DND-41 (cell line): Measurements from ENCODE around the gene DYNC2I2.

Experiments used
- ATAC-seq: fragments of 200-7000 bp; cut with Tn5 transposase; 3 replicates; pipeline ENCODE4 v1.9.1; 2021; ENCODE audit warnings: low read depth; ENCODE audit not compliant: insufficient read depth
- DNase-seq: peaks from one replicate; pipeline ENCODE4 v3.0.0-alpha.2; 2020
- H2AFZ ChIP-seq: 2 replicates; pipeline ENCODE4 v1.6.0; 2012; ENCODE audit warnings: low read depth, low read length
- H3K27ac ChIP-seq: 2 replicates; pipeline ENCODE4 v1.5.1; 2012; ENCODE audit warnings: low read length, inconsistent platforms
- H3K27me3 ChIP-seq: fragments of 200-600 bp; sonication (generic); 2 replicates; pipeline ENCODE4 v1.6.0; 2012; ENCODE audit warnings: low read length, mild to moderate bottlenecking, inconsistent platforms; ENCODE audit not compliant: insufficient read depth, poor library complexity
- H3K36me3 ChIP-seq: 2 replicates; pipeline ENCODE4 v1.5.1; 2012; ENCODE audit warnings: low read length, inconsistent platforms; ENCODE audit not compliant: insufficient read depth
- H3K4me1 ChIP-seq: 2 replicates; pipeline ENCODE4 v1.5.1; 2012; ENCODE audit warnings: mild to moderate bottlenecking, low read length; ENCODE audit not compliant: insufficient read depth
- H3K4me2 ChIP-seq: 2 replicates; pipeline ENCODE4 v1.6.0; 2012; ENCODE audit warnings: mild to moderate bottlenecking, moderate library complexity, low read length, inconsistent platforms; ENCODE audit not compliant: insufficient read depth
- H3K4me3 ChIP-seq, 2 experiments: fragments of 200-600 bp in 1 of 2; shearing (Covaris generic) in 1 of 2; 2 replicates each; pipeline ENCODE4 v1.5.1; 2012 to 2016; ENCODE audit warnings: inconsistent platforms in 2 of 2, low read length in 2 of 2, mild to moderate bottlenecking in 2 of 2, low read depth in 1 of 2, moderate library complexity in 1 of 2
- H3K79me2 ChIP-seq: 2 replicates; pipeline ENCODE4 v1.6.0; 2012; ENCODE audit warnings: low read length, inconsistent platforms; ENCODE audit not compliant: insufficient read depth
- H3K9ac ChIP-seq: 2 replicates; pipeline ENCODE4 v1.6.0; 2012; ENCODE audit warnings: low read depth, mild to moderate bottlenecking, inconsistent platforms, low read length, moderate library complexity
- H3K9me3 ChIP-seq: 2 replicates; pipeline ENCODE4 v1.5.1; 2012; ENCODE audit warnings: low read length, moderate library complexity, mild to moderate bottlenecking, inconsistent platforms; ENCODE audit not compliant: insufficient read depth, severe bottlenecking
- H4K20me1 ChIP-seq: 2 replicates; pipeline ENCODE4 v1.6.0; 2012; ENCODE audit warnings: low read length; ENCODE audit not compliant: insufficient read depth
- CTCF ChIP-seq: IDR thresholded peaks from 2 replicates; pipeline ENCODE4 v1.5.1; 2012; ENCODE audit warnings: borderline replicate concordance, low read length, moderate library complexity, mild to moderate bottlenecking; ENCODE audit not compliant: poor library complexity, severe bottlenecking; ENCODE audit errors: extremely low read depth
- EZH2 ChIP-seq: IDR thresholded peaks from 3 replicates; pipeline ENCODE4 v1.6.1; 2012; ENCODE audit warnings: borderline replicate concordance, low read depth, mild to moderate bottlenecking, moderate library complexity, low read length, inconsistent platforms; ENCODE audit not compliant: severe bottlenecking

DYNC2I2 gene

GRCh38 chr9:128636556-128637530 is 19.8 kb downstream of the DYNC2I2 start:
- Histone ChIP-seq H3K27me3 (no peaks in the 10 kb centered on the region), H2AFZ (no peak overlapping the region), H3K9ac (no peak overlapping the region), H3K4me2 (no peak overlapping the region), H4K20me1 (peaks cover 12% of the 10 kb centered on the region; the same call in 1 of the 2 replicates), H3K27ac (no peak overlapping the region), H3K9me3 (no peaks in the 10 kb centered on the region), H3K4me3 (no peak overlapping the region), H3K36me3 (peaks cover 83% of the 10 kb centered on the region), H3K4me1 (no peaks in the 10 kb centered on the region), H3K79me2 (peaks cover 9% of the 10 kb centered on the region)
- ATAC-seq (no peak), DNase-seq (no peak)
- TF ChIP-seq CTCF: no peak
- no peak for TF ChIP-seq EZH2

- TF ChIP-seq EZH2 (no peak), CTCF (no peak)
- Histone ChIP-seq H3K4me3 (no peak overlapping the region), H3K4me1 (no peaks in the 10 kb centered on the region), H3K4me2 (no peak overlapping the region), H3K9ac (no peak overlapping the region), H2AFZ (no peak overlapping the region), H3K27me3 (no peaks in the 10 kb centered on the region), H3K9me3 (no peaks in the 10 kb centered on the region), H3K27ac (no peak overlapping the region), H3K36me3 (peaks cover 84% of the 10 kb centered on the region), H4K20me1 (peaks cover 7% of the 10 kb centered on the region; the same call in 1 of the 2 replicates), H3K79me2 (peaks cover 1% of the 10 kb centered on the region)
- DNase-seq (no peak), ATAC-seq (no peak)
Observed at GRCh38 chr9:128636024-128636390, 20.6 kb downstream of the DYNC2I2 start.

GRCh38 chr9:128635266-128636023 is 21.2 kb downstream of the DYNC2I2 start:
- no peak overlapping the region for H3K27ac ChIP-seq
- DNase-seq (no peak), ATAC-seq (peak; percentile 25; the same call in 2 of the 3 replicates)
- H2AFZ ChIP-seq: no peak overlapping the region
- H3K4me1 ChIP-seq: no peaks in the 10 kb centered on the region
- TF ChIP-seq EZH2 (no peak), CTCF (peak; percentile 38)
- H3K79me2 ChIP-seq: no peaks in the 10 kb centered on the region; the same call in 1 of the 2 replicates
- no peaks in the 10 kb centered on the region for H3K27me3 ChIP-seq
- no peak overlapping the region for H3K4me2 ChIP-seq
- no peaks in the 10 kb centered on the region for H3K9me3 ChIP-seq
- H3K4me3 ChIP-seq: no peak overlapping the region
- no peak overlapping the region for H3K9ac ChIP-seq
- H3K36me3 ChIP-seq: peaks cover 78% of the 10 kb centered on the region
- peaks cover 7% of the 10 kb centered on the region; the same call in 1 of the 2 replicates for H4K20me1 ChIP-seq
